Loucy (cell line): ENCODE measurements around the gene PRND.

ENCODE experiments used
- CTCF ChIP-seq: fragments of 200-600 bp; sonication (generic); conservative IDR thresholded peaks from 2 replicates; pipeline ENCODE4 v1.5.1; 2014; ENCODE audit warnings: mild to moderate bottlenecking, antibody characterized with exemption, low read length
- EZH2phosphoT487 ChIP-seq: fragments of 200-600 bp; IDR thresholded peaks from 2 replicates; pipeline ENCODE4 v1.6.1; 2018; ENCODE audit warnings: antibody characterized with exemption, mild to moderate bottlenecking, moderate library complexity, borderline replicate concordance

GRCh38 chr20:4775322-4776078 is 53.8 kb downstream of the PRND start:
- no peak for TF ChIP-seq CTCF
- TF ChIP-seq EZH2phosphoT487 = no peak
